ENCODE measurements around the gene ARHGEF2.

- TF ChIP-seq CTCF (IDR thresholded peaks at IDR 0.05; ENCODE audit: extremely low read depth in 1 of 2, insufficient read depth in 1 of 2, low read depth in 1 of 2, low read length in 2 of 2) (peak; percentile 55 to 63), FOS (IDR thresholded peaks at IDR 0.05; ENCODE audit: borderline replicate concordance, insufficient read depth, low read length) (no peak), POLR2A (IDR thresholded peaks at IDR 0.05; ENCODE audit: low read depth, low read length) (no peak), EZH2 (IDR thresholded peaks at IDR 0.05; ENCODE audit: borderline replicate concordance, low read depth, low read length, severe bottlenecking) (no peak), POLR2AphosphoS5 (IDR thresholded peaks at IDR 0.05; ENCODE audit: insufficient read depth, low read depth, low read length) (no peak), MAX (IDR thresholded peaks at IDR 0.05; ENCODE audit: insufficient read depth, insufficient read length) (no peak)
These were observed 40.1 kb downstream of the ARHGEF2 start for GRCh38 chr1:155938220-155938627.

Data from endothelial cell of umbilical vein (primary cell).